Measurements from ENCODE around the gene WDFY1. TPM values are rescaled to one million over a fixed set of nuclear protein-coding genes. Genes with fewer than 3 reads are reported as not detected.
A peak's percentile ranks its signal among the peaks of the same experiment; 100 is the strongest.

Gene WDFY1
- polyA plus RNA-seq, 3 donors, result 56.2 to 60.6 (median 59.7) TPM

- no peak for DNase-seq (ENCODE audit: extremely low read depth in 1 of 11, low read depth in 9 of 11, low spot score in 4 of 11)
These were observed 103.5 kb downstream of the WDFY1 start for GRCh38 chr2:223841436-223842190.

DNA sequence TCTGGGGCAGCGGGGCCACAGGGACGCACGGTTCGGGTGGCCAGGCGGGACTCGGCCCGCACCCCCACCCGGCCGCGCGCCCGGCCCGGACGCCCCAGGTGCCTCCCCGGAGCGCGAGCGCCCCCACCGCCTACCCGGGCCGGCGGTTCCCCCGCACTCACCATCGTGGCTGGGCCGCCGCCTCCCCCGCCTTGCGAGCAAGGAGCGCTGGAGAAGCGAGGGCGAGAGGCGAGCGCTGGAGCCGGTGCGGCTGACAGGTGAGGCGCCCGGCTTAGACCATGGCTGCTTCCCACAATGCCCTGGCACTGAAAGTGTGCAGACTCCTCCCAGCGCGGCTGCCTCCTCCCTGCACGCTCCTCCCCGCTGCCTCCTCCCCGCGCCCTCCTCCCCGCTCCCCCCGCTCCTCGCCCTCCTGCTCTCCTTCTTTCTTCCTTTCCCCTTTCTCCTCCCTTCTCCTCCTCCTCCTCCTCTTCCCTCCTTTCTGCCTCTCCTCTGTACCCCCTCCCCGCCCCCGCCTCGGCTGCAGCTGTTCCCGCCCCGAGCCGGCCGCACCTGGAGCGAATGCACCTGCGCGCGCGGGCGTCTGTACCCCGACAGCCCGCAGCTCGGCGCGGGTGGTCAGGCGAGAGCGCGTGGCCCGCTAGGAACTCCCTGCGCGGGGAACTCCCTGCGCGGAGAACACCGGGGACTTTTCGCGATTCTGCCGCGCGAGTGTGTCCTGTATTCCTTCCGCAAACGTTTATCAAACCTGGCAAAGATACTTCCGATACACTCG lies 107.7 kb downstream of the WDFY1 start, which contains the start of gene AP1S3:
AP1S3 (minus strand) TSS at position 296 of the 775 bp plus-strand sequence; CDS start at position 164, 132 bp downstream.
- peak in 7 of 11 donors; percentile 48 to 67 (median 58) for DNase-seq (ENCODE audit: extremely low read depth in 1 of 11, low read depth in 9 of 11, low spot score in 4 of 11)

GRCh38 chr2:223835701-223836532 lies 109.2 kb downstream of the WDFY1 start:
- no peak for DNase-seq (ENCODE audit: extremely low read depth in 1 of 11, low read depth in 9 of 11, low spot score in 4 of 11)

DNA sequence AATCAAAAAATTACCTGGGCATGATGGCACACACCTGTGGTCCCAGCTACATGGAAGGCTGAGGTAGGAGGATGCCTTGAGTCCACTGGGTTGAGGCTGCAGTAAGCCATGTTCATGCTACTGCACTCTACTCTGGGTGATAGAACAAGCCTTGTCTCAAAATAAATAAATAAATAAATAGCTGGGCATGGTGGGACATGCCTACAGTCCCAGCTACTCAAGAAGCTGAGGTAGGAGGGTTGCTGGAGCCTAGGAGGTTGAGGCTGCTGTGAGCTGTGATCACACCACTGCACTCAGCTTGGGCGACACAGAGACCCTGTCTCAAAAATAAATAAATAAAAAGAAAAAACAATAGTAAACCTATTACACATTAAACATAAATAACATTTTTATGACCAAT lies 110.7 kb downstream of the WDFY1 start:
- no peak for DNase-seq (ENCODE audit: extremely low read depth in 1 of 11, low read depth in 9 of 11, low spot score in 4 of 11)

- DNase-seq (ENCODE audit: extremely low read depth in 1 of 11, low read depth in 9 of 11, low spot score in 4 of 11), result peak in 4 of 11 donors; percentile 11 to 34 (median 31)
These were observed 112.8 kb downstream of the WDFY1 start for GRCh38 chr2:223832241-223832903.

DNA sequence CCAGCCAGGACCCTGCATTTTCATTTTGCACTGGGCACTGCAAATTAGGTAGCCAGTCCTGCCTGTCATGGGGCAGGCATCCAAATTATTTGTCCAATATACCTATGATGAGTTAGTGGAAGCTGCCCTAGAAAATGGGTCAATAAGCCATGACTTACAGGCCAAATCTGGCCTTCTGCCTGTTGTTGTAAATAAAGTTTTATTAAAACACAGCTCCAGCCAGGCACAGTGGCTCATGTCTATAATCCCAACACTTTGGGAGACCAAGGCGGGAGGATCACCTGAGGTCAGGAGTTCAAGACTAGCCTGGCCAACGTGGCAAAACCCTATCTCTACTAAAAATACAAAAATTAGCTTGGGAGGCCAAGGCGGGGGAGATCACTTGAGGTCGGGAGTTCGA lies 116.0 kb downstream of the WDFY1 start:
- DNase-seq (ENCODE audit: extremely low read depth in 1 of 11, low read depth in 9 of 11, low spot score in 4 of 11), result no peak

DNA sequence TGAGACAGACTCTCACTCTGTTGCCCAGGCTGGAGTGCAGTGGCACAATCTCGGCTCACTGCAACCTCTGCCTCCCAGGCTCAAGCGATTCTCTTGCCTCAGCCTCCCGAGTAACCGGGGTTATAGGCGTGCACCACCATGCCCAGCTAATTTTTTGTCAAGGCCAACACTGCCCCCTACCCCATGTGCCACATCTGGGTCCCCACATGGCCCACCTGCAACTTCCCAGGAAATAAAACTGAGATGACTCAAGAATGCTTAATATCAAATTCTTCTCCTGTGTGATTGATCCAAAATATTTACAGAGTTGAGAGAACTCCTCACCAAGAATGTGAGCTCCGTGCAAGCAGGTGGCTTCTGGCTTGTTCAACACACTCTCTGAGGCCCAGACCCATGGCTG lies 116.8 kb downstream of the WDFY1 start:
- no peak for DNase-seq (ENCODE audit: extremely low read depth in 1 of 11, low read depth in 9 of 11, low spot score in 4 of 11)

- DNase-seq (ENCODE audit: extremely low read depth in 1 of 11, low read depth in 9 of 11, low spot score in 4 of 11), result no peak
These were observed 118.1 kb downstream of the WDFY1 start for GRCh38 chr2:223826995-223827394.

Other genes with a start within 250 kb of the WDFY1 start
- 10 to 100 TPM; 12.0 to 17.7 (median 12.3) TPM for gene AP1S3, start 107.8 kb downstream of the WDFY1 start, polyA plus RNA-seq (ENCODE audit: insufficient read length in 3 of 3)
- gene MRPL44, start 12.1 kb upstream of the WDFY1 start, polyA plus RNA-seq (ENCODE audit: insufficient read length in 3 of 3), result 10 to 100 TPM; 33.1 to 41.5 (median 37.8) TPM
- 100 to 1,000 TPM; 111 to 118 (median 117) TPM for gene SERPINE2, start 94.0 kb upstream of the WDFY1 start, polyA plus RNA-seq (ENCODE audit: insufficient read length in 3 of 3)